ENCODE results near the gene SGSH. TPM values are rescaled to one million over a fixed set of nuclear protein-coding genes. Genes with fewer than 3 reads are reported as not detected.

The SGSH gene
- 10 to 100 TPM; 22.2 to 51.8 TPM for total RNA-seq

DNA sequence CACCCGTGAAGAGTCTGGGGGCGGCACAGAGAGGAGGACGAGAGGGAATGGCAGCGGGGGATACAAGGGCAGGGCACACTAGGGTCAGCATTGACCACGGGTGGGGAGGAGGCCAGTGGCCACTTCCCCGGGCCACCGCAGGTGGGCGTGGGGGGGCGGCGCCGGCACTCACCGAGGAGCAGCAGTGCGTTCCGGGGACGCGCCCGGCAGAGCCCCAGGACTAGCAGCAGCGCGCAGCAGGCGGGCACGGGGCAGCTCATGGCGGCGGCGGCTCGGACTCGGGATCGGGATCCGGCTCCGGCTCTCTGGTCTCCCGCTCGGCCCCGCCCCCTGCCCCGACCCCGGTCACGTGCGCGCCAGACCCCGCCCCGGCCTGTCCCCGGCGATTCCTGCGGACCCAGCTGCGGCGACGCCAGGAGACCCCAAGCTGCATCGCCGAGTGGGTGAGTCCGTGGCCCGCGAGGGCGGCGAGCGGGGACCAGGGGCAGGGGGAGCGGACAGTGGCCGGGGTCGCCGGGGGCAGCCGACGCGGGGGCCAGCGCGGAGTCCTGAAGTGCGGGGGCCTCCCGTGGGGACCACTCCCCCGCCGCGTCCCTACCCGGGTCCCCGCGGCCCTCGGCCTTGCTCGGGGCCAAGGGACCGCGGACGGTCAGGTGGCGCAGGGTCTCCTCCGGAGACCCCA lies at the start of gene SGSH, which contains the start of gene SLC26A11:
SGSH (minus strand) TSS at position 280 of the 682 bp plus-strand sequence; CDS start at position 260, 20 bp downstream.
SLC26A11 (plus strand) TSS at position 374 of the 682 bp plus-strand sequence. CDS start 1,134 bp downstream, outside the sequence.
- peak; percentile 49 for DNase-seq (ENCODE audit: low spot score)
- peak within 1 kb of the TSS; percentile 80 to 83 for H3K27ac ChIP-seq
- ATAC-seq (ENCODE audit: insufficient number of reproducible peaks, low FRiP score, low read depth): peak; percentile 31

DNA sequence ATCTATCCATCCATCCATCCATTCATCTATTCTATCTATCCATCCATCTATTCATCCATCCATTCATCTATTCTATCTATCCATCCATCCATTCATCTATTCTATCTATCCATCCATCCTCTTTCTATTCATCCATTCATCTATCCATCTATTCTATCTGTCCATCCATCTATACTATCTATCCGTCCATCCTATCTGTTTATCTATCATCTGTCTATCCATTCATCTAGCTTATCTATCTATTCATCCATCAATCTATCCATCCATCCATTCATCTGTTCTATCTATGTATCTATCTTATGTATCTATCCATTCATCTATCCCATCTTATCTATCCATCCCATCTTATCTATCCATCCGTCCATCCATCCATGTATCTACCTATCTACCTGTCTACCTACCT lies 49.3 kb upstream of the SGSH start:
- no peak for DNase-seq (ENCODE audit: low spot score)
- ATAC-seq (ENCODE audit: insufficient number of reproducible peaks, low FRiP score, low read depth): no peak
- Histone ChIP-seq H3K27me3 (replicated peaks; ENCODE audit: insufficient read depth) (no peaks in the 10 kb centered on the region), H3K27ac (no peak overlapping the region), H3K4me1 (ENCODE audit: control insufficient read depth in 1 of 2, low read depth in 2 of 2) (peaks cover 0 to 4% of the 10 kb centered on the region in 2 donors), H3K4me3 (no peak overlapping the region), H3K9me3 (no peaks in the 10 kb centered on the region), H3K36me3 (peaks cover 18% of the 10 kb centered on the region)
- TF ChIP-seq, protein P1, sequence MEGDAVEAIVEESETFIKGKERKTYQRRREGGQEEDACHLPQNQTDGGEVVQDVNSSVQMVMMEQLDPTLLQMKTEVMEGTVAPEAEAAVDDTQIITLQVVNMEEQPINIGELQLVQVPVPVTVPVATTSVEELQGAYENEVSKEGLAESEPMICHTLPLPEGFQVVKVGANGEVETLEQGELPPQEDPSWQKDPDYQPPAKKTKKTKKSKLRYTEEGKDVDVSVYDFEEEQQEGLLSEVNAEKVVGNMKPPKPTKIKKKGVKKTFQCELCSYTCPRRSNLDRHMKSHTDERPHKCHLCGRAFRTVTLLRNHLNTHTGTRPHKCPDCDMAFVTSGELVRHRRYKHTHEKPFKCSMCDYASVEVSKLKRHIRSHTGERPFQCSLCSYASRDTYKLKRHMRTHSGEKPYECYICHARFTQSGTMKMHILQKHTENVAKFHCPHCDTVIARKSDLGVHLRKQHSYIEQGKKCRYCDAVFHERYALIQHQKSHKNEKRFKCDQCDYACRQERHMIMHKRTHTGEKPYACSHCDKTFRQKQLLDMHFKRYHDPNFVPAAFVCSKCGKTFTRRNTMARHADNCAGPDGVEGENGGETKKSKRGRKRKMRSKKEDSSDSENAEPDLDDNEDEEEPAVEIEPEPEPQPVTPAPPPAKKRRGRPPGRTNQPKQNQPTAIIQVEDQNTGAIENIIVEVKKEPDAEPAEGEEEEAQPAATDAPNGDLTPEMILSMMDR (IDR thresholded peaks at IDR 0.05): no peak

More for the DNA sequence above, at the start of gene SGSH, which contains the start of gene SLC26A11:
- Histone ChIP-seq H3K9me3 (no peaks in the 10 kb centered on the region), H3K27me3 (replicated peaks; ENCODE audit: insufficient read depth) (no peaks in the 10 kb centered on the region), H3K4me1 (ENCODE audit: control insufficient read depth in 1 of 2, low read depth in 2 of 2) (peaks cover 4 to 37% of the 10 kb centered on the region in 2 donors), H3K4me3 (peak within 1 kb of the TSS; percentile 82), H3K36me3 (peaks cover 8% of the 10 kb centered on the region)
- TF ChIP-seq, protein P1 (IDR thresholded peaks at IDR 0.05): peak; percentile 31

DNA sequence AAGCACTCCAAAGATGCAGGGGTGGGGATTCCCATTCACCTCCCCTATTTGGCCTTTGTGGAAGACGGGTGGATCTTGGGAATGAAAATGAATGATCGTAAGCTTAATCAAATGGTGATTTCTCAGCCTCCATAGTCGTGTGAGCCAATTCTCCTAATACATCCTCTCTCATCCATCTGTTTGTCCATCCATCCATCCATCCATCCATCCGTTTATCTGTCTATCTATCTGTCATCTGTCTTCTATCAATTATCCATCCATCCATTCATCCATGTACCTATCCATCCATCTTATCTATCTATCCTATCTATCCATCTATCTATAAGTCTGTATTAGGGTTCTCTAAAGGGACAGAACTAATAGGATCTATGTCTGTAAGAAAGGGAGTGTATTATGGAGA lies 48.3 kb upstream of the SGSH start:
- Histone ChIP-seq H3K4me3 (no peak overlapping the region), H3K4me1 (ENCODE audit: control insufficient read depth in 1 of 2, low read depth in 2 of 2) (peaks cover 0 to 14% of the 10 kb centered on the region in 2 donors), H3K9me3 (no peaks in the 10 kb centered on the region), H3K36me3 (peaks cover 18% of the 10 kb centered on the region), H3K27me3 (replicated peaks; ENCODE audit: insufficient read depth) (no peaks in the 10 kb centered on the region), H3K27ac (no peak overlapping the region)
- ATAC-seq (ENCODE audit: insufficient number of reproducible peaks, low FRiP score, low read depth) (no peak), DNase-seq (ENCODE audit: low spot score) (no peak)
- TF ChIP-seq, protein P1 (IDR thresholded peaks at IDR 0.05): no peak

DNA sequence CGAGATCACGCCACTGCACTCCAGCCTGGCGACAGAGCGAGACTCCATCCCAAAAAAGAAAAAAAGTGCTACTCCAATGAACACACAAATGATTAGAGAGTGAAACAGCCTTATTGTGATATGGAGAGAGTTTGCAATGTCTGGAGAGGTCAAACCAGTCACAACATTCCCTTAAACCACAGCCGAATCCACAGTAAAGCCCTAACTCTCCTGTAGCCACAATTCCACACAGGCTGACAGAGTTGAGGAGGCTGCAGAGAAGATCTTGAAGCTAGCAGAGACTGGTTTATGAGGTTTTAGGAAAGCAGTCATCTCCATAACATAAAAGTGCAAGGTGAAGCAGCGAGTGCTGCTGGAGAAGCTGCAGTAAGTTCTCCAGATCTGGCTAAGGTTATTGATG lies 47.3 kb upstream of the SGSH start:
- DNase-seq (ENCODE audit: low spot score) (no peak), ATAC-seq (ENCODE audit: insufficient number of reproducible peaks, low FRiP score, low read depth) (no peak)
- H3K36me3 ChIP-seq: peaks cover 15% of the 10 kb centered on the region
- TF ChIP-seq, protein P1 (IDR thresholded peaks at IDR 0.05): no peak
- H3K4me1 ChIP-seq (ENCODE audit: control insufficient read depth in 1 of 2, low read depth in 2 of 2): peaks cover 8 to 24% of the 10 kb centered on the region in 2 donors
- H3K27ac ChIP-seq: no peak overlapping the region
- no peaks in the 10 kb centered on the region for H3K27me3 ChIP-seq (replicated peaks; ENCODE audit: insufficient read depth)
- no peak overlapping the region for H3K4me3 ChIP-seq
- H3K9me3 ChIP-seq: no peaks in the 10 kb centered on the region

DNA sequence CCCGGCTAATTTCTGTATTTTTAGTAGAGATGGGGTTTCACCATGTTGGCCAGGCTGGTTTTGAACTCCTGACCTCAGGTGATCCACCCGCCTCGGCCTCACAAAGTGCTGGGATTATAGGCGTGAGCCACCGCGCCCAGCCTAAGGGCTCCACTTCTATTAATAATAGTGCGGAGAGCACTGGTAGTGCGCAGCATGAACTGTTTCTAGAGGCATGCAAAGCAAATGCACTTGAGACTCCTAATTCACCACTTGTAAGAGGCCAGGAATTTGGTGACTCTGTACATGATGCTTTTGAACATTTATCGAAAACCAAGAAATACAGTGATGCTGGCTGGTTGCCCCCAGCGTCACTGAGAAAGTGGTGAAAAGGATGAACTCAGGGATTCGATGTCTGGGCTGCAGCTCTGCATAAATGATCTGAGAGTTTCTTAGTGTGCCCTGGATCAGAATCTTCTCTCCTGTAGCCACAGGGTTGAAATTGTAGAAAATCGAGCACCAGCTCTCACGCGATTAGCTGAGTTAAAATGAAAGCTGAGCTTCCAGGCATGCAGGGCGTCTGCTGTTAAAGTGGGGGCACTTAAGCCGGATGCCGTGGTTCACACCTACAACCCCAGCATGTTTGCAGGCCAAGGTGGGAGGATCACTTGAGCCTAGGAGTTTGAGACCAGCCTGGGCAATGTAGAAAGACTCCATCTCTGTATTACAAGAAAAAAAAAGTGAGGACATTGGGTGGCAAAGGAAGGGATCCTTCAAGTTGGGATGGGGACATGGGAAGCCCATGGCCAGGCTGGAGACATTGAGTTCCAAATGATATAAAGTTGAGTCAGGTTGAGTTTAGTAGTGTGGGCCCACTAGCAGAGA lies 45.3 kb upstream of the SGSH start:
- H3K27me3 ChIP-seq (replicated peaks; ENCODE audit: insufficient read depth): no peaks in the 10 kb centered on the region
- H3K9me3 ChIP-seq: no peaks in the 10 kb centered on the region
- H3K4me3 ChIP-seq: no peak overlapping the region
- DNase-seq (ENCODE audit: low spot score) (no peak), ATAC-seq (ENCODE audit: insufficient number of reproducible peaks, low FRiP score, low read depth) (no peak)
- H3K4me1 ChIP-seq (ENCODE audit: control insufficient read depth in 1 of 2, low read depth in 2 of 2): peaks cover 15 to 32% of the 10 kb centered on the region in 2 donors
- peaks cover 15% of the 10 kb centered on the region for H3K36me3 ChIP-seq
- no peak overlapping the region for H3K27ac ChIP-seq
- TF ChIP-seq, protein P1 (IDR thresholded peaks at IDR 0.05): no peak
